Measurements from ENCODE around the gene ERG28. TPM values are rescaled to one million over a fixed set of nuclear protein-coding genes. Genes with fewer than 3 reads are reported as not detected.

Gene ERG28
- total RNA-seq, 1 donor from 2014 or later = 28.4 TPM

DNA sequence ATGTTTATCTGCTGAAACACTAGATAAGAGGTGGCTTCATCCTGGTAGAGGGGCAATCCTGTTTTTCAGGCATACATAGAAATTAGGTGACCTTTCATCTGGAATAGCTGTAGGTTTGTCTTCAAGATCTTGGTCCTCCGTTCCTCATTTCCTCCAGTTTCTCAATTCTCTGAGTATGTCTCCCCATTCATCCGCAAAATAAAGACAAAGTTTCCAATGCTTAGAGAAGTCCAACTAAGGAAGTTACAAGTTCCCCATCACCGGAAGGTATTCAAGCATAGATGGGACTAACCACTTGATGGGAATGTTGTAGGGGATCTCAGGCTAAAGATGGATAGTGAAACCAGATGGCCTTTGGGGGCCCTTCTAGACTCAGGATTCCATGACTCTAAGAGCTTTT is 34.3 kb downstream of the ERG28 start:
- H3K27ac Mint-ChIP-seq = no peak overlapping the region
- POLR2A ChIA-PET = no interaction called here
- no peaks in the 10 kb centered on the region for H3K36me3 Mint-ChIP-seq (ENCODE audit: low read depth)
- TF ChIP-seq, protein P1, sequence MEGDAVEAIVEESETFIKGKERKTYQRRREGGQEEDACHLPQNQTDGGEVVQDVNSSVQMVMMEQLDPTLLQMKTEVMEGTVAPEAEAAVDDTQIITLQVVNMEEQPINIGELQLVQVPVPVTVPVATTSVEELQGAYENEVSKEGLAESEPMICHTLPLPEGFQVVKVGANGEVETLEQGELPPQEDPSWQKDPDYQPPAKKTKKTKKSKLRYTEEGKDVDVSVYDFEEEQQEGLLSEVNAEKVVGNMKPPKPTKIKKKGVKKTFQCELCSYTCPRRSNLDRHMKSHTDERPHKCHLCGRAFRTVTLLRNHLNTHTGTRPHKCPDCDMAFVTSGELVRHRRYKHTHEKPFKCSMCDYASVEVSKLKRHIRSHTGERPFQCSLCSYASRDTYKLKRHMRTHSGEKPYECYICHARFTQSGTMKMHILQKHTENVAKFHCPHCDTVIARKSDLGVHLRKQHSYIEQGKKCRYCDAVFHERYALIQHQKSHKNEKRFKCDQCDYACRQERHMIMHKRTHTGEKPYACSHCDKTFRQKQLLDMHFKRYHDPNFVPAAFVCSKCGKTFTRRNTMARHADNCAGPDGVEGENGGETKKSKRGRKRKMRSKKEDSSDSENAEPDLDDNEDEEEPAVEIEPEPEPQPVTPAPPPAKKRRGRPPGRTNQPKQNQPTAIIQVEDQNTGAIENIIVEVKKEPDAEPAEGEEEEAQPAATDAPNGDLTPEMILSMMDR (IDR thresholded peaks at IDR 0.05) = no peak
- ATAC-seq (ENCODE audit: low read depth) = no peak
- intact Hi-C loops (cut with micrococcal nuclease) = loop anchor here (5.0 kb wide), 1 partner anchor 566 kb away; no protein-coding TSS in a partner anchor
- H3K4me3 Mint-ChIP-seq = no peak overlapping the region
- H3K4me1 Mint-ChIP-seq = peaks cover 19% of the 10 kb centered on the region
- CTCF ChIA-PET = no interaction called here
- peaks cover 28% of the 10 kb centered on the region for H3K27me3 Mint-ChIP-seq
- no peaks in the 10 kb centered on the region for H3K9me3 Mint-ChIP-seq
- DNase-seq = no peak

DNA sequence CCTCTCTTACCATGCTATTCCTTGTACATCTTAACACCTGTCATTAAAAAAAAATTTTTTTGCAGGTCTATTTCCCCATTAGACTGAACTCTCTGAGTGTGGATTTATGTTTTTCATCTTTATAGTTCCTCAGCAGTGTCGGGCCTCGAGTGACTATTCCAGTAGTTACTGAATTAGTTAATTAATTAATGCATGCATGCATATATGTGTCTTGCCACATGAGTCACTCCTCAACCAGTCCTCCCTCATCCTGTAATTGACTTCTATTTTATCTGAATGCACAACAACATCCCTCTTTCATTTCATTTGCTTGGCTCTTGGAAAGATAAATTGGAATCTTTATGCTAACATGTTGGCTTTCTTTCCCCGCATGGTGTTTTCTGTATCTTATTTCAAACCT is 35.6 kb downstream of the ERG28 start:
- TF ChIP-seq, protein P1 (IDR thresholded peaks at IDR 0.05) = no peak
- H3K4me3 Mint-ChIP-seq = no peak overlapping the region
- ChIA-PET CTCF (interaction anchor here (1.4 kb wide), 1 partner anchor 47 kb away, joined by 4 read pairs; the partner anchor contains the start of gene FLVCR2), POLR2A (interaction anchor here (1.5 kb wide), 1 partner anchor 132 kb away, joined by 3 read pairs; no protein-coding TSS in a partner anchor)
- intact Hi-C loops (cut with micrococcal nuclease) = loop anchor here (5.0 kb wide), 1 partner anchor 567 kb away; no protein-coding TSS in a partner anchor
- H3K9me3 Mint-ChIP-seq = no peaks in the 10 kb centered on the region
- H3K27me3 Mint-ChIP-seq = peaks cover 29% of the 10 kb centered on the region
- no peaks in the 10 kb centered on the region for H3K36me3 Mint-ChIP-seq (ENCODE audit: low read depth)
- DNase-seq (no peak), ATAC-seq (ENCODE audit: low read depth) (no peak)
- peaks cover 19% of the 10 kb centered on the region for H3K4me1 Mint-ChIP-seq
- H3K27ac Mint-ChIP-seq = no peak overlapping the region

DNA sequence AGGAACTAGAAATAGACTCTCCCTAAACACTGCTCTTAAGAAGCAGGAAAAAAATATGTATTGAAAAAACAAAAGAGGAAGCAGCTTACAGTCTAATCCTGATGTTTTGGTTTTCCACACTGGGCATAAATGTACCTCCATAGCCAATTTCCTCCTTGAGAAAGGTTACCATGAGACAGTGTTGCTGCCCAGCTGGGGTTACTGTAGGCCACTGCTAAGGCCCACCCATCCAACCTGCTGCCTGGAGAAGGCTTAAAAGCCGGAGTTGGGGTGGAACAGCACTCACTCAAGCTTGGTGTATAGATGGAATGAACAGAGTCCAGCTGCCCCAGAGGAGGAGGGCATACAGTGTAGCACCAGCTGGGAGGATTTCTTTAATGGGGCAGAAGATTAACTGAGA is 41.1 kb downstream of the ERG28 start:
- ChIA-PET POLR2A (interaction anchor here (0.8 kb wide), 1 partner anchor 1379 kb away, joined by 3 read pairs; no protein-coding TSS in a partner anchor), CTCF (interaction anchor here (0.8 kb wide), 1 partner anchor 42 kb away, joined by 3 read pairs; no protein-coding TSS in a partner anchor)
- Mint-ChIP-seq H3K4me3 (no peak overlapping the region), H3K36me3 (ENCODE audit: low read depth) (no peaks in the 10 kb centered on the region), H3K9me3 (no peaks in the 10 kb centered on the region), H3K4me1 (peaks cover 22% of the 10 kb centered on the region), H3K27me3 (peaks cover 13% of the 10 kb centered on the region), H3K27ac (no peak overlapping the region)
- ATAC-seq (ENCODE audit: low read depth) = no peak
- intact Hi-C loops (cut with micrococcal nuclease) = no loop called here
- no peak for DNase-seq
- TF ChIP-seq, protein P1 (IDR thresholded peaks at IDR 0.05) = no peak

DNA sequence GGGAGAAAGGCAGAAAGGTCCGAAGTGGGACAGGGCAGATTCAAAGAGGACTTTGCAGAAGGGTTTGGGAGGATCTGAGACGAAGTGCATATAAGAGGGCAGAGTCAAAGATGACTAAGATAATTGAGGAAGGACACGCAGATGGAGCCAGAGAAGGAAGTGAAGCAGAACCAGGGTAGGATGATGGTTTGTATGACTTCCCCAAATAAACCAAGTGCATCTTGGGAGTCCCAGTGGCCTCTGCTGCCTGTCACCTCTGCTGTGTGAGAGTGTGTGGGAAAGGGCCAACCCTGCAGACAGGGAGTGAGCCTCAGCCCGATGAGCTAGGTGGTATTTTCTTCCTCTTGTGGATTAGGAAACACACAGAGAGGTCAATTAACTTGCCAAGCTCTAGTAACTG is 45.5 kb downstream of the ERG28 start:
- Mint-ChIP-seq H3K9me3 (peaks cover 2% of the 10 kb centered on the region), H3K27me3 (no peaks in the 10 kb centered on the region), H3K27ac (peak overlapping the region; percentile 50), H3K4me1 (peaks cover 15% of the 10 kb centered on the region), H3K36me3 (ENCODE audit: low read depth) (no peaks in the 10 kb centered on the region), H3K4me3 (no peak overlapping the region)
- DNase-seq (no peak), ATAC-seq (ENCODE audit: low read depth) (peak; percentile 95)
- TF ChIP-seq, protein P1 (IDR thresholded peaks at IDR 0.05) = no peak
- intact Hi-C loops (cut with micrococcal nuclease) = loop anchor here (2.0 kb wide), 1 partner anchor 46 kb away; the partner anchor contains the start of genes ERG28 and TTLL5
- CTCF ChIA-PET = no interaction called here
- POLR2A ChIA-PET = no interaction called here

DNA sequence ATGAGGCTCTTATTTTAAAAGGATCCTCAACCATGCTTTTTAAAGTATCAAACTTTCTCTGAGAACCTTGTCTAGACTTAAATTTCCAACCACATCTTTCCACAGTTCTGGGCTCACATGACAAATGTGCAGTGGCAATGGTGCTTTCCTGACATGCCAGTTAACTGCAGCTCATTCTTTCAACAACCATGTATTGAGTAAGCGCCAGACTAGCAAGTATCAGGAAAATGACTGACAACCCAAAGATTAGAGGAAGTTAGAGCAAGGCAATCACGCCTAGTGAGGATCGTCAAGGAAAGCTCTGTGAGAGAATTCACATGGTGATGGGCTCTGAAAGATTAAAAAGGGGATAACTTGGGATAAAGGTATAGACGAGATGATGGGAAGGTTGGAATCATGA is 46.5 kb downstream of the ERG28 start:
- ChIA-PET POLR2A (no interaction called here), CTCF (no interaction called here)
- DNase-seq = no peak
- TF ChIP-seq, protein P1 (IDR thresholded peaks at IDR 0.05) = no peak
- peaks cover 15% of the 10 kb centered on the region for H3K4me1 Mint-ChIP-seq
- no peaks in the 10 kb centered on the region for H3K36me3 Mint-ChIP-seq (ENCODE audit: low read depth)
- no peaks in the 10 kb centered on the region for H3K27me3 Mint-ChIP-seq
- intact Hi-C loops (cut with micrococcal nuclease) = loop anchor here (2.0 kb wide), 1 partner anchor 47 kb away; the partner anchor contains the start of genes ERG28 and TTLL5
- no peak for ATAC-seq (ENCODE audit: low read depth)
- H3K27ac Mint-ChIP-seq = no peak overlapping the region
- H3K4me3 Mint-ChIP-seq = no peak overlapping the region
- peaks cover 2% of the 10 kb centered on the region for H3K9me3 Mint-ChIP-seq
